ENCODE results near the gene OXNAD1. TPM values are rescaled to one million over a fixed set of nuclear protein-coding genes. Genes with fewer than 3 reads are reported as not detected.

The OXNAD1 gene
- total and polyA plus RNA-seq, 10 of the 15 experiments (the other 5 are each of a cell fraction or from before 2014, with no cell fraction given), result 5.6 to 27.8 (median 16.2) TPM

GRCh38 chr3:16239086-16239770 is 25.8 kb upstream of the OXNAD1 start:
- Histone ChIP-seq H3K4me1 (ENCODE audit: control insufficient read depth, insufficient read depth, low read length) (no peaks in the 10 kb centered on the region), H3K36me3 (ENCODE audit: control insufficient read depth in 2 of 2, insufficient read depth in 2 of 2, low read length in 1 of 2) (no peaks in the 10 kb centered on the region), H3K27ac (ENCODE audit: control insufficient read depth, insufficient read depth) (no peak overlapping the region), H3K9me3 (replicated peaks; ENCODE audit: control insufficient read depth, insufficient read depth, low read length) (no peaks in the 10 kb centered on the region), H2AFZ (ENCODE audit: control insufficient read depth, low read depth, low read length) (peak overlapping the region; percentile 19; the same call in 1 of the 2 replicates), H3K27me3 (replicated peaks in 1 of 2; ENCODE audit: control insufficient read depth in 2 of 2, insufficient read depth in 2 of 2, low read length in 1 of 2) (peaks cover 0 to 2% of the 10 kb centered on the region in 2 experiments; a peak in 1 of 4 replicates), H3K4me3 (no peak overlapping the region), H3K9ac (ENCODE audit: control insufficient read depth, insufficient read depth, low read length) (no peak overlapping the region), H3K79me2 (ENCODE audit: control insufficient read depth, insufficient read depth, low read length) (no peaks in the 10 kb centered on the region), H3K4me2 (ENCODE audit: control insufficient read depth, insufficient read depth) (no peak overlapping the region), H4K20me1 (ENCODE audit: control insufficient read depth, insufficient read depth) (no peaks in the 10 kb centered on the region)
- no peak for FAIRE-seq
- no peak for DNase-seq (ENCODE audit: low read depth, low spot score)
- intact Hi-C loops (cut with micrococcal nuclease; ENCODE audit: unreplicated experiment), result no loop called here
- ChIA-PET RAD21 (ENCODE audit: unreplicated experiment) (no interaction called here), POLR2A (no interaction called here), CTCF (no interaction called here), SMC1A (ENCODE audit: uncharacterized antibody, unreplicated experiment) (no interaction called here)
- BruUV-seq (replicated peaks), result no TSS peak
- ATAC-seq, result no peak
- no peak for TF ChIP-seq ZZZ3 (IDR thresholded peaks at IDR 0.05; ENCODE audit: control insufficient read depth, insufficient read length, low read depth)
- TF ChIP-seq CEBPZ (IDR thresholded peaks at IDR 0.05; ENCODE audit: low read depth, low read length), result no peak
- no peak for TF ChIP-seq IKZF2 (IDR thresholded peaks at IDR 0.05)
- no peak for TF ChIP-seq ZBTB40 (IDR thresholded peaks at IDR 0.05; ENCODE audit: borderline replicate concordance)
- no peak for TF ChIP-seq E4F1 (IDR thresholded peaks at IDR 0.05; ENCODE audit: borderline replicate concordance, partially characterized antibody)
- no peak for TF ChIP-seq CEBPB (IDR thresholded peaks at IDR 0.05; ENCODE audit: borderline replicate concordance in 1 of 2, low read depth in 2 of 2, low read length in 2 of 2)
- TF ChIP-seq SPI1 (IDR thresholded peaks at IDR 0.05; ENCODE audit: borderline replicate concordance, insufficient read depth, low read depth, low read length), result peak; percentile 26; the same call in 1 of the 2 replicates
- no peak for TF ChIP-seq SP1 (IDR thresholded peaks at IDR 0.05; ENCODE audit: low read depth, low read length)
- in situ Hi-C loops (cut with MboI), result no loop called here
- 28% methylated on average over 3 of the region's 3 CpGs for WGBS (ENCODE audit: insufficient coverage, insufficient replicate concordance, low lambda C conversion rate, missing lambda C conversion rate)
